Gastrocnemius medialis (tissue), 4 donors: ENCODE data around the gene NAXD. TPM values are rescaled to one million over a fixed set of nuclear protein-coding genes. Genes with fewer than 3 reads are reported as not detected.

Experiments used
- ATAC-seq, 2 donors: fragments of 150-250 bp; one replicate each; pipeline ENCODE4 v1.9.1; 2016
- DNase-seq, 2 donors: peaks; one replicate each; pipeline ENCODE4 v3.0.0-alpha.2; 2019
- H3K27ac ChIP-seq, 4 donors: fragments of 200-600 bp; sonication (generic); 1 replicate in 1 of 4; 2 replicates in 3 of 4; pipeline ENCODE4 v1.5.1; 2016 to 2018; ENCODE audit warnings: mild to moderate bottlenecking in 2 of 4, moderate library complexity in 1 of 4
- H3K27me3 ChIP-seq, 3 donors: fragments of 200-600 bp; sonication (generic) in 2 of 3; 1 replicate in 1 of 3; 2 replicates in 2 of 3; pipeline versions ENCODE4 v1.5.1 to v1.6.0; 2016 to 2019; ENCODE audit warnings: mild to moderate bottlenecking in 1 of 3, moderate library complexity in 1 of 3
- H3K36me3 ChIP-seq, 2 donors: fragments of 200-600 bp; sonication (generic) in 1 of 2; one replicate each; pipeline ENCODE4 v1.5.1; 2017 to 2018
- H3K4me1 ChIP-seq, 2 donors: fragments of 200-600 bp; sonication (generic) in 1 of 2; one replicate each; pipeline ENCODE4 v1.5.1; 2016 to 2017; ENCODE audit warnings: mild to moderate bottlenecking in 2 of 2
- H3K4me3 ChIP-seq, 4 donors: fragments of 200-600 bp; sonication (generic) in 3 of 4; 1 replicate in 1 of 4; 2 replicates in 3 of 4; pipeline ENCODE4 v1.5.1; 2016 to 2019; ENCODE audit warnings: mild to moderate bottlenecking in 2 of 4
- H3K9me3 ChIP-seq, 3 donors: fragments of 200-600 bp; sonication (generic) in 2 of 3; 1 replicate in 1 of 3; 2 replicates in 2 of 3; pipeline ENCODE4 v1.5.1; 2016 to 2019
- CTCF ChIP-seq, 5 experiments: fragments of 450-650 bp in 3 of 5; fragments of 200-600 bp in 2 of 5; sonication (generic) in 2 of 5; IDR thresholded peaks in 4 of 5; conservative IDR thresholded peaks in 1 of 5; 1 replicate in 4 of 5; 2 replicates in 1 of 5; pipeline ENCODE4 v1.5.1; 2016 to 2019; ENCODE audit warnings: antibody characterized with exemption in 5 of 5, mild to moderate bottlenecking in 3 of 5, moderate library complexity in 3 of 5
- POLR2A ChIP-seq, 2 donors: fragments of 450-650 bp; IDR thresholded peaks; one replicate each; pipeline ENCODE4 v1.6.1; 2017; ENCODE audit warnings: antibody characterized with exemption in 2 of 2, mild to moderate bottlenecking in 2 of 2, moderate library complexity in 2 of 2
- in situ Hi-C, 4 donors: fragments of 200-750 bp; cut with MboI; loops; one replicate each; pipeline versions ENCODE4 v1.15.0 to v1.8.0; 2017; ENCODE audit warnings: low sequenced_read_pairs in 4 of 4
- intact Hi-C: fragments of 100-400 bp; cut with DNase I; formaldehyde crosslinking; loops from one replicate; pipeline ENCODE4 v1.15.1; 2023; ENCODE audit warnings: low total_unique reads
- total RNA-seq, 4 donors: library from RNA; depleted of rRNA; stranded (reverse); fragments of >200 nt; gene quantifications; one replicate each; pipeline versions ENCODE4 v1.1.0 to v1.2.3, GENCODE V29; 2016

NAXD gene
- total RNA-seq, 4 donors from 2014 or later: 17.9 to 24.7 (median 21.5) TPM

DNA sequence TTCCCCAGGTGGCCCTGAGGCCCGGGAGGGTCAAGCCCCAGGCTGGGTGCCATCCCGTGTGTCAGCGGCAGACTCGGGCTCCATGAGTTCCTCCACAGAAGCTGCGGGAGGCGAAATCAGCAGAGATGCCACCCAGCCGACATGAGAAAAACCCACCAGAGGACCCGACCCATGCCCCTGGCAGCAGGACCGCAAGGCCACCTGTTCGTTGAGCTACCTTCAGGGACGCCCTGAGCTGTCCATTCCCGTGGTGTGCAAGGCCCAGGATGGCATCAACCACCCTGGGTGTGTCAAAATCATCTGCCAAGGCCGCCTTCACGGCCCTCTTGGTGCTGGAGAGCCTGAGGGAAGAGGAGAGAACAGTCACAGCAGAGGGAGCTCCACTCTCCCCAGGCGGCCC, 30.4 kb downstream of the NAXD start:
- intact Hi-C loops: no loop called here
- peaks cover 3 to 25% of the 10 kb centered on the region in 2 donors for H3K36me3 ChIP-seq
- H3K27ac ChIP-seq: peak overlapping the region in 1 of 4 donors; percentile 39

GRCh38 chr13:110646442-110647364, 31.4 kb downstream of the NAXD start:
- peaks cover 3 to 26% of the 10 kb centered on the region in 2 donors for H3K36me3 ChIP-seq
- no peaks in the 10 kb centered on the region for H3K9me3 ChIP-seq
- intact Hi-C loops (no loop called here), in situ Hi-C loops (no loop called here)
- H3K4me3 ChIP-seq: no peak overlapping the region
- ATAC-seq: no peak
- H3K27ac ChIP-seq: no peak overlapping the region
- no peak for DNase-seq
- H3K27me3 ChIP-seq: no peaks in the 10 kb centered on the region
- TF ChIP-seq POLR2A (IDR thresholded peaks at IDR 0.05): no peak
- no peak for TF ChIP-seq CTCF (IDR thresholded peaks at IDR 0.05 in 4 of 5, conservative IDR thresholded peaks at IDR 0.05 in 1 of 5)
- H3K4me1 ChIP-seq: no peaks in the 10 kb centered on the region

More for the DNA sequence above, 30.4 kb downstream of the NAXD start:
- no peak for TF ChIP-seq POLR2A (IDR thresholded peaks at IDR 0.05)
- TF ChIP-seq CTCF (IDR thresholded peaks at IDR 0.05 in 4 of 5, conservative IDR thresholded peaks at IDR 0.05 in 1 of 5): no peak
- in situ Hi-C loops: no loop called here
- H3K4me3 ChIP-seq: no peak overlapping the region
- H3K4me1 ChIP-seq: peaks cover 3 to 9% of the 10 kb centered on the region in 2 donors
- ATAC-seq (no peak), DNase-seq (no peak)
- H3K9me3 ChIP-seq: no peaks in the 10 kb centered on the region
- no peaks in the 10 kb centered on the region for H3K27me3 ChIP-seq

GRCh38 chr13:110647365-110647737, 32.0 kb downstream of the NAXD start:
- DNase-seq (no peak), ATAC-seq (no peak)
- intact Hi-C loops (no loop called here), in situ Hi-C loops (no loop called here)
- TF ChIP-seq CTCF (IDR thresholded peaks at IDR 0.05 in 4 of 5, conservative IDR thresholded peaks at IDR 0.05 in 1 of 5) (no peak), POLR2A (IDR thresholded peaks at IDR 0.05) (no peak)
- Histone ChIP-seq H3K4me1 (no peaks in the 10 kb centered on the region), H3K4me3 (no peak overlapping the region), H3K27ac (no peak overlapping the region), H3K36me3 (peaks cover 3 to 19% of the 10 kb centered on the region in 2 donors), H3K27me3 (no peaks in the 10 kb centered on the region), H3K9me3 (no peaks in the 10 kb centered on the region)

GRCh38 chr13:110648146-110648819, 32.9 kb downstream of the NAXD start:
- Histone ChIP-seq H3K27me3 (no peaks in the 10 kb centered on the region), H3K4me3 (no peak overlapping the region), H3K4me1 (no peaks in the 10 kb centered on the region), H3K9me3 (no peaks in the 10 kb centered on the region), H3K36me3 (peaks cover 3 to 12% of the 10 kb centered on the region in 2 donors), H3K27ac (no peak overlapping the region)
- in situ Hi-C loops: no loop called here
- intact Hi-C loops: no loop called here
- TF ChIP-seq POLR2A (IDR thresholded peaks at IDR 0.05) (no peak), CTCF (IDR thresholded peaks at IDR 0.05 in 4 of 5, conservative IDR thresholded peaks at IDR 0.05 in 1 of 5) (no peak)
- ATAC-seq: no peak
- DNase-seq: no peak
